CD4-positive, alpha-beta T cell (primary cell): ENCODE results near the gene SIGLEC15. TPM values are rescaled to one million over a fixed set of nuclear protein-coding genes. Genes with fewer than 3 reads are reported as not detected.

Experiments used
- ATAC-seq: fragments of 200-7000 bp; cut with Tn5 transposase; one replicate; pipeline ENCODE4 v1.10.0; 2022; ENCODE audit warnings: mild to moderate bottlenecking; ENCODE audit not compliant: poor library complexity
- CTCF ChIA-PET: fragments of 350-600 bp; sonication (Branson Sonifier 250); formaldehyde crosslinking; loops from one replicate; lab custom pipeline; 2021; ENCODE audit warnings: antibody characterized with exemption, inconsistent platforms; lab: Charles Lee
- POLR2A ChIA-PET: fragments of 350-600 bp; sonication (Branson Sonifier 250); formaldehyde crosslinking; loops from one replicate; lab custom pipeline; 2021; ENCODE audit warnings: antibody characterized with exemption, inconsistent platforms; lab: Charles Lee
- DNase-seq, 14 experiments: peaks; one replicate each; pipeline ENCODE4 v3.0.0-alpha.2; 2013 to 2020; ENCODE audit warnings: mixed read lengths in 2 of 14
- H3K27ac ChIP-seq, 2 donors: one replicate each; pipeline versions ENCODE4 v1.5.1 to v1.7.0; 2013; ENCODE audit warnings: low read length in 2 of 2, low read depth in 1 of 2, mild to moderate bottlenecking in 1 of 2
- H3K27me3 ChIP-seq, 2 experiments: 1 replicate in 1 of 2; 2 replicates in 1 of 2; pipeline versions ENCODE4 v1.6.1 to v1.7.0; 2013; ENCODE audit warnings: low read length in 2 of 2, control low read depth in 1 of 2, mild to moderate bottlenecking in 1 of 2, moderate library complexity in 1 of 2; ENCODE audit not compliant: insufficient read depth in 2 of 2, control insufficient read depth in 1 of 2
- H3K36me3 ChIP-seq: one replicate; pipeline ENCODE4 v1.6.1; 2013; ENCODE audit warnings: low read length, control low read depth; ENCODE audit not compliant: insufficient read depth
- H3K4me1 ChIP-seq: one replicate; pipeline ENCODE4 v1.6.1; 2013; ENCODE audit warnings: low read length, control low read depth; ENCODE audit not compliant: insufficient read depth
- H3K4me3 ChIP-seq: one replicate; pipeline ENCODE4 v1.5.1; 2013; ENCODE audit warnings: mild to moderate bottlenecking, low read length, moderate library complexity
- H3K9me3 ChIP-seq, 2 experiments: 1 replicate in 1 of 2; 2 replicates in 1 of 2; pipeline versions ENCODE4 v1.6.1 to v1.7.0; 2013; ENCODE audit warnings: low read length in 2 of 2, mild to moderate bottlenecking in 2 of 2, control low read depth in 1 of 2, moderate library complexity in 1 of 2; ENCODE audit not compliant: control insufficient read depth in 1 of 2, insufficient read depth in 1 of 2
- H3K27ac Mint-ChIP-seq: one replicate; pipeline ENCODE4 v1.8.0; 2020; ENCODE audit warnings: mixed read lengths
- H3K27me3 Mint-ChIP-seq: one replicate; pipeline ENCODE4 v1.8.0; 2021; ENCODE audit warnings: mixed read lengths
- H3K36me3 Mint-ChIP-seq: one replicate; pipeline ENCODE4 v1.8.0; 2021; ENCODE audit warnings: low read depth, mixed read lengths
- H3K4me1 Mint-ChIP-seq: one replicate; pipeline ENCODE4 v1.8.0; 2021; ENCODE audit warnings: low read depth, mixed read lengths
- H3K4me3 Mint-ChIP-seq: one replicate; pipeline ENCODE4 v1.8.0; 2020; ENCODE audit warnings: mild to moderate bottlenecking, mixed read lengths
- H3K9me3 Mint-ChIP-seq: one replicate; pipeline ENCODE4 v1.8.0; 2020; ENCODE audit warnings: mixed read lengths
- intact Hi-C, 2 experiments: fragments of 100-400 bp; cut with DNase I in 1 of 2; cut with micrococcal nuclease in 1 of 2; formaldehyde crosslinking; loops; one replicate each; pipeline versions ENCODE4 v1.15.1 to v1.9.0; 2023 to 2025; cut with DNase I, micrococcal nuclease
- total RNA-seq, 174 experiments: library from RNA in 2 of 174; stranded (reverse) in 2 of 174; gene quantifications; one replicate each; pipeline ENCODE4 v1.2.3 and lab custom pipeline; 2021 to 2026
- TF ChIP-seq, protein P1 (sequence below): fragments of 200-600 bp; IDR thresholded peaks from one replicate; pipeline ENCODE4 v1.8.0; 2022; ENCODE audit warnings: antibody characterized with exemption, mild to moderate bottlenecking

SIGLEC15 gene
- total RNA-seq, 2 experiments from 2014 or later: not detected

DNA sequence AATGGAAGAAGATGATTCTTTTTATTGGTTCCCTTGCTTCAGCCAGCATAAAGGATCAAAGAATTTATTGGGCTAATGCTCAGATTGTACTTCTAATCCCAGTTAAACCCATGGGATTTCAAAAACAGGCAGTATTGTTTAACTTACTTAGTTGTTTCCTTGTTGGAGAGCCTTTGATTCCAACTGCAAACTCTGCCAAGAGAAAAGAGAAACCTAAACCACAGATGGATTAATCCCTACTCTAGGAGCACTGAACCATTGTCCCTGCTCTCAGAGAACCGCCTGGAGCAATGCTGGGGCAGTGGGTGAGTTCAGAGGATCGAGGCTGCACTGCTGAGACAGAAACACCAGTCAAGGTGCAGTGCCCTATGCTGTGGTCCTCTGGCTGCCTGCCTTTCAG is 44.9 kb upstream of the SIGLEC15 start:
- Mint-ChIP-seq H3K9me3 (no peaks in the 10 kb centered on the region), H3K36me3 (no peaks in the 10 kb centered on the region), H3K4me1 (peaks cover 6% of the 10 kb centered on the region), H3K27me3 (peaks cover 23% of the 10 kb centered on the region), H3K27ac (no peak overlapping the region), H3K4me3 (no peak overlapping the region)
- Histone ChIP-seq H3K27me3 (peaks cover 0 to 7% of the 10 kb centered on the region in 2 experiments), H3K27ac (no peak overlapping the region), H3K4me1 (peaks cover 16% of the 10 kb centered on the region), H3K4me3 (no peak overlapping the region), H3K36me3 (no peaks in the 10 kb centered on the region), H3K9me3 (no peaks in the 10 kb centered on the region)
- ChIA-PET CTCF (no interaction called here), POLR2A (no interaction called here)
- intact Hi-C loops: no loop called here
- no peak for ATAC-seq
- TF ChIP-seq, protein P1, sequence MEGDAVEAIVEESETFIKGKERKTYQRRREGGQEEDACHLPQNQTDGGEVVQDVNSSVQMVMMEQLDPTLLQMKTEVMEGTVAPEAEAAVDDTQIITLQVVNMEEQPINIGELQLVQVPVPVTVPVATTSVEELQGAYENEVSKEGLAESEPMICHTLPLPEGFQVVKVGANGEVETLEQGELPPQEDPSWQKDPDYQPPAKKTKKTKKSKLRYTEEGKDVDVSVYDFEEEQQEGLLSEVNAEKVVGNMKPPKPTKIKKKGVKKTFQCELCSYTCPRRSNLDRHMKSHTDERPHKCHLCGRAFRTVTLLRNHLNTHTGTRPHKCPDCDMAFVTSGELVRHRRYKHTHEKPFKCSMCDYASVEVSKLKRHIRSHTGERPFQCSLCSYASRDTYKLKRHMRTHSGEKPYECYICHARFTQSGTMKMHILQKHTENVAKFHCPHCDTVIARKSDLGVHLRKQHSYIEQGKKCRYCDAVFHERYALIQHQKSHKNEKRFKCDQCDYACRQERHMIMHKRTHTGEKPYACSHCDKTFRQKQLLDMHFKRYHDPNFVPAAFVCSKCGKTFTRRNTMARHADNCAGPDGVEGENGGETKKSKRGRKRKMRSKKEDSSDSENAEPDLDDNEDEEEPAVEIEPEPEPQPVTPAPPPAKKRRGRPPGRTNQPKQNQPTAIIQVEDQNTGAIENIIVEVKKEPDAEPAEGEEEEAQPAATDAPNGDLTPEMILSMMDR: no peak
- DNase-seq: no peak

DNA sequence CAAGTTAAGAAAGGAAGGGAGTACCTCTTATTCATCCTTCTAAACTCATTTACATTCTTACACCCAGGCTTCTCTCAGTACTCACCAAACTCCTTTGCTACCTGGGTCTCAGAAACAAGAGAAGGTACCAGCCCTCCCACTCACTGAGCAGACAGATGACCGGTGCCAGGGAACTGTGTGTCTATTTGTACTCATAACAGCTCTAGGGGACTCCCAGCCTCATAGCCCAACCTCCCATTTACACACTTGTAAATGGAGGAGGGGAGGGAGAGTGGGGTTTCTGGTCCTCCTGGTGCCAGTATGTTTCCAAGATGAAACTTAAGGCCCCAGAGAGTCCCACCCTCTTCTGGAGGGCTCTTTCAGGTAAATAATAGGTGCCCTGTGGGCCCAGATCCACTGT is 42.8 kb upstream of the SIGLEC15 start:
- no peak overlapping the region for H3K27ac Mint-ChIP-seq
- TF ChIP-seq, protein P1: no peak
- ATAC-seq: no peak
- H3K4me3 Mint-ChIP-seq: no peak overlapping the region
- no peaks in the 10 kb centered on the region for H3K36me3 Mint-ChIP-seq
- Histone ChIP-seq H3K36me3 (no peaks in the 10 kb centered on the region), H3K4me3 (no peak overlapping the region), H3K4me1 (peaks cover 13% of the 10 kb centered on the region), H3K27ac (no peak overlapping the region), H3K9me3 (no peaks in the 10 kb centered on the region), H3K27me3 (peaks cover 0 to 7% of the 10 kb centered on the region in 2 experiments)
- DNase-seq: no peak
- H3K9me3 Mint-ChIP-seq: no peaks in the 10 kb centered on the region
- peaks cover 14% of the 10 kb centered on the region for H3K27me3 Mint-ChIP-seq
- CTCF ChIA-PET: no interaction called here
- POLR2A ChIA-PET: no interaction called here
- intact Hi-C loops: no loop called here
- H3K4me1 Mint-ChIP-seq: no peaks in the 10 kb centered on the region

DNA sequence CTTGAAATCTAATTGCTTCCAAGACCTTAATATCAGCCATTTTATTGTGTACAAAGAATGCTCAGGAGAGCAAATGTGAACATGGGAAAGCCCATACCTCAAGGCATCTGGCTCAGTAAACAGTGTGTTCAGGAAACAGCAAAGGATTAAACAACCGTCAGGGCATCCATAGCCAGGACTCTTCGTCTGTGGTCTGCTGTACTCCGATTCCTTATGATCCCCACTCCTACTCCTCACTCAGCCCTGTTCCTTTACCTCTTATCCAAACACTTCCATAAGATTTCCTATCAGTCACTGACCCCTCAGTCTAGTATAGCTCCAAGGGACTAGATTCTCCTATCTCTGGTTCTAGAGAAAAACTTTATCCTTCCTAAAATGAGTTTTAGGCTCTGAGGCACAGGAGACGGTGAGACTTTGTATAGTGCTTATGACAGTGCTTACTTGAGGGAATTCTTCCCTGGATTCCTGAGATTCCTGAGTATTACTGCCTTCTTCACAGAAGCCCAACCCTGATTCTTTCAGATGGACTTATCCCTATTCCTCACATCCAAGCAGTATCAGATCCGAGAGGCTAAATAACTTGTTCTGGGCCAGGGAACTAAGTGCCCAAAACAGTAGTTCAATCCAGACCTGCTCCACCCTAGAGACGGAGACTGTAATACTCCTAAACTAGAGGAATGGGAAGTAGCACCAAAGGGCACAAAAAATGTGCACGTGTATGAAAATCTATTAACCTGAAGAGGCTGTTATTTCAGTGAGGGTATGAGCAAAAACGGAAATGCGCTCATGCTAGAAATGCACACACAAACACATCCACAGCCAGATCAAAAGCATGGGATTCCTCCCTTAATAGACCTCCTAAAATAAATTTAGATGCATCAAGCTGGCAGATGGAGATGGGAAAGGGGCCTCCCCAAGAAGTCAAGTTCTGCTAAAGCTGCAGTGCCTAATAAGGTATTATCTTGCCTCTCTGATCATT is 42.1 kb upstream of the SIGLEC15 start:
- Histone ChIP-seq H3K9me3 (no peaks in the 10 kb centered on the region), H3K4me1 (peaks cover 13% of the 10 kb centered on the region), H3K36me3 (no peaks in the 10 kb centered on the region), H3K4me3 (no peak overlapping the region), H3K27me3 (peaks cover 0 to 7% of the 10 kb centered on the region in 2 experiments), H3K27ac (no peak overlapping the region)
- Mint-ChIP-seq H3K27me3 (peaks cover 9% of the 10 kb centered on the region), H3K27ac (no peak overlapping the region), H3K36me3 (no peaks in the 10 kb centered on the region), H3K9me3 (no peaks in the 10 kb centered on the region), H3K4me3 (no peak overlapping the region), H3K4me1 (no peaks in the 10 kb centered on the region)
- TF ChIP-seq, protein P1: no peak
- no peak for ATAC-seq
- no peak for DNase-seq
- ChIA-PET CTCF (no interaction called here), POLR2A (no interaction called here)
- intact Hi-C loops: no loop called here
